Astrocyte (in vitro differentiated cells and primary cell): Measurements from ENCODE around the gene SEC11A. TPM values are rescaled to one million over a fixed set of nuclear protein-coding genes. Genes with fewer than 3 reads are reported as not detected.

Source experiments
- DNase-seq: peaks from one replicate; pipeline ENCODE4 v3.0.0-alpha.2; 2010; ENCODE audit warnings: low read depth
- FAIRE-seq: peaks from 2 replicates; lab custom pipeline; 2011; peaks lifted over from hg19 to GRCh38; lab: Jason Lieb, UNC
- H2AFZ ChIP-seq: 2 replicates; pipeline ENCODE4 v1.6.0; 2012; ENCODE audit warnings: low read depth, low read length, inconsistent platforms
- H3K27ac ChIP-seq: 2 replicates; pipeline ENCODE4 v1.5.1; 2011; ENCODE audit warnings: low read depth, low read length, inconsistent platforms
- H3K27me3 ChIP-seq: 2 replicates; pipeline ENCODE4 v1.6.0; 2011; ENCODE audit warnings: low read length, inconsistent platforms; ENCODE audit not compliant: insufficient read depth
- H3K36me3 ChIP-seq: 2 replicates; pipeline ENCODE4 v1.5.1; 2011; ENCODE audit warnings: low read length, inconsistent platforms; ENCODE audit not compliant: insufficient read depth
- H3K4me1 ChIP-seq: 2 replicates; pipeline ENCODE4 v1.5.1; 2011; ENCODE audit warnings: low read length, inconsistent platforms; ENCODE audit not compliant: insufficient read depth
- H3K4me2 ChIP-seq: 2 replicates; pipeline ENCODE4 v1.6.0; 2012; ENCODE audit warnings: low read length, inconsistent platforms
- H3K4me3 ChIP-seq: 2 replicates; pipeline ENCODE4 v1.5.1; 2011; ENCODE audit warnings: low read depth, mild to moderate bottlenecking, low read length, inconsistent platforms; ENCODE audit not compliant: insufficient read depth
- H3K79me2 ChIP-seq: 2 replicates; pipeline ENCODE4 v1.6.0; 2012; ENCODE audit warnings: mild to moderate bottlenecking, low read length, inconsistent platforms; ENCODE audit not compliant: insufficient read depth
- H3K9ac ChIP-seq: 2 replicates; pipeline ENCODE4 v1.6.0; 2012; ENCODE audit warnings: mild to moderate bottlenecking, low read length, inconsistent platforms
- H3K9me3 ChIP-seq: 2 replicates; pipeline ENCODE4 v1.5.1; 2012; ENCODE audit warnings: low read depth, mild to moderate bottlenecking, low read length, inconsistent platforms; ENCODE audit not compliant: insufficient read depth
- H4K20me1 ChIP-seq: 2 replicates; pipeline ENCODE4 v1.6.0; 2012; ENCODE audit warnings: low read length, inconsistent platforms; ENCODE audit not compliant: insufficient read depth
- H3K27ac Mint-ChIP-seq: one replicate; pipeline ENCODE4 v1.8.0; 2021; ENCODE audit warnings: mild to moderate bottlenecking, mixed read lengths; ENCODE audit not compliant: unreplicated experiment
- H3K27me3 Mint-ChIP-seq: one replicate; pipeline ENCODE4 v1.8.0; 2021; ENCODE audit warnings: low read depth, mixed read lengths; ENCODE audit not compliant: unreplicated experiment
- H3K36me3 Mint-ChIP-seq: one replicate; pipeline ENCODE4 v1.8.0; 2021; ENCODE audit warnings: low read depth, mixed read lengths; ENCODE audit not compliant: unreplicated experiment
- H3K4me1 Mint-ChIP-seq: one replicate; pipeline ENCODE4 v1.8.0; 2021; ENCODE audit warnings: low read depth, mixed read lengths; ENCODE audit not compliant: unreplicated experiment
- H3K4me3 Mint-ChIP-seq: one replicate; pipeline ENCODE4 v1.8.0; 2021; ENCODE audit warnings: mild to moderate bottlenecking, moderate library complexity, mixed read lengths; ENCODE audit not compliant: unreplicated experiment
- H3K9me3 Mint-ChIP-seq: one replicate; pipeline ENCODE4 v1.8.0; 2021; ENCODE audit warnings: mild to moderate bottlenecking, mixed read lengths; ENCODE audit not compliant: unreplicated experiment
- CTCF ChIP-seq: IDR thresholded peaks from 2 replicates; pipeline ENCODE4 v1.5.1; 2011; ENCODE audit warnings: low read depth, mild to moderate bottlenecking, inconsistent platforms, low read length, moderate library complexity; ENCODE audit not compliant: insufficient read depth
- EZH2 ChIP-seq: IDR thresholded peaks from 2 replicates; pipeline ENCODE4 v1.6.1; 2012; ENCODE audit warnings: mild to moderate bottlenecking, low read length, inconsistent platforms; ENCODE audit not compliant: insufficient read depth
- total RNA-seq: library from RNA; stranded (reverse); gene quantifications from 2 replicates; pipeline ENCODE4 v1.2.1, GENCODE V29; 2021

The SEC11A gene
- total RNA-seq, 1 donor from 2014 or later = 198 TPM

GRCh38 chr15:84638103-84638502 is 77.8 kb downstream of the SEC11A start:
- Histone ChIP-seq H2AFZ (no peak overlapping the region), H4K20me1 (peaks cover 26% of the 10 kb centered on the region), H3K4me3 (no peak overlapping the region), H3K4me2 (no peak overlapping the region), H3K9ac (no peak overlapping the region), H3K79me2 (peaks cover 12% of the 10 kb centered on the region), H3K4me1 (peaks cover 8% of the 10 kb centered on the region), H3K36me3 (peaks cover 42% of the 10 kb centered on the region), H3K27me3 (no peaks in the 10 kb centered on the region), H3K9me3 (no peaks in the 10 kb centered on the region), H3K27ac (no peak overlapping the region)
- H3K9me3 Mint-ChIP-seq = no peaks in the 10 kb centered on the region
- no peak overlapping the region for H3K4me3 Mint-ChIP-seq
- peaks cover 15% of the 10 kb centered on the region for H3K4me1 Mint-ChIP-seq
- no peak overlapping the region for H3K27ac Mint-ChIP-seq
- TF ChIP-seq CTCF (no peak), EZH2 (no peak)
- peaks cover 18% of the 10 kb centered on the region for H3K36me3 Mint-ChIP-seq
- DNase-seq (no peak), FAIRE-seq (no peak)
- no peaks in the 10 kb centered on the region for H3K27me3 Mint-ChIP-seq

GRCh38 chr15:84634228-84634837 is 81.6 kb downstream of the SEC11A start:
- H3K9ac ChIP-seq = peak overlapping the region; percentile 76
- peak overlapping the region; percentile 64 for H2AFZ ChIP-seq
- peak overlapping the region; percentile 89 for H3K4me3 Mint-ChIP-seq
- no peak for TF ChIP-seq EZH2
- TF ChIP-seq CTCF = no peak
- no peaks in the 10 kb centered on the region for H3K27me3 Mint-ChIP-seq
- no peaks in the 10 kb centered on the region for H3K9me3 ChIP-seq
- no peaks in the 10 kb centered on the region for H3K9me3 Mint-ChIP-seq
- DNase-seq = no peak
- H3K36me3 ChIP-seq = peaks cover 13% of the 10 kb centered on the region
- FAIRE-seq = no peak
- H3K79me2 ChIP-seq = peaks cover 25% of the 10 kb centered on the region
- H3K4me3 ChIP-seq = peak overlapping the region; percentile 54
- H3K27me3 ChIP-seq = no peaks in the 10 kb centered on the region
- H3K27ac ChIP-seq = peak overlapping the region; percentile 59
- H3K36me3 Mint-ChIP-seq = peaks cover 10% of the 10 kb centered on the region
- peaks cover 24% of the 10 kb centered on the region for H3K4me1 ChIP-seq
- H4K20me1 ChIP-seq = peaks cover 19% of the 10 kb centered on the region
- peak overlapping the region; percentile 88 for H3K4me2 ChIP-seq
- H3K27ac Mint-ChIP-seq = peak overlapping the region; percentile 47
- H3K4me1 Mint-ChIP-seq = peaks cover 21% of the 10 kb centered on the region
